KG1 (cell line): ENCODE data around the gene PEX10.

Experiments used
- DNase-seq: peaks from one replicate; lab custom pipeline; 2025; lab: John Stamatoyannopoulos, UW

The PEX10 gene

DNA sequence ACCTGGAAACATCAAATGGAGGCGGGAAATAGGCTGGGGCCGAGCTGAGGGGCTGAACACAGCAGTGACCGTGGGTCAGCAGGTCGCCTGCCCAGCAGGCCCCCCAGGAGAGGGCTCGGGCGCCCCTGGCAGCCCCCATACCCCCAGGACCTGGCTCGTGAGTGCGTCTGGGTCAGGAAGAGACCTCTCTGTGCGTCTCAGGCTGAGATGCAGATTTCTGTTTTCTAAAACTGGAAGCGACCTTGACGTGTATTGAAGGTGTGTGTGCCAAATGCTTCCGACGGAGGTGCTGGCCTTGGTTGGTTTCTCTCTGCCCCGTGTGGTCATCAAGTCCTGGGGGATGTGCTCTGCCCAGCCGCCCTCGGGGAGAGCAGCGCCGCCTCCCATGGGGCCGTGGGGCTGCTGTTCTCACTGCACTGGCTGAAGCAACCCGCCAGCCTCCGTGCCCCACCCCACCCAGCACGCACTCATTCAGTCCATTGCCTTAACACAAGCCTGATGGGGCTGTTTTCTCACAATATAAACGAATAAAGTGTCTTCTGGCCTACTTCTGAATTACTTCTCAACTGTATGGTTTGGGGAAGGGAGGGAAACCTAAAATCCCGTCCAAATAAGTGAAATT lies 7.4 kb downstream of the PEX10 start:
- no peak for DNase-seq

DNA sequence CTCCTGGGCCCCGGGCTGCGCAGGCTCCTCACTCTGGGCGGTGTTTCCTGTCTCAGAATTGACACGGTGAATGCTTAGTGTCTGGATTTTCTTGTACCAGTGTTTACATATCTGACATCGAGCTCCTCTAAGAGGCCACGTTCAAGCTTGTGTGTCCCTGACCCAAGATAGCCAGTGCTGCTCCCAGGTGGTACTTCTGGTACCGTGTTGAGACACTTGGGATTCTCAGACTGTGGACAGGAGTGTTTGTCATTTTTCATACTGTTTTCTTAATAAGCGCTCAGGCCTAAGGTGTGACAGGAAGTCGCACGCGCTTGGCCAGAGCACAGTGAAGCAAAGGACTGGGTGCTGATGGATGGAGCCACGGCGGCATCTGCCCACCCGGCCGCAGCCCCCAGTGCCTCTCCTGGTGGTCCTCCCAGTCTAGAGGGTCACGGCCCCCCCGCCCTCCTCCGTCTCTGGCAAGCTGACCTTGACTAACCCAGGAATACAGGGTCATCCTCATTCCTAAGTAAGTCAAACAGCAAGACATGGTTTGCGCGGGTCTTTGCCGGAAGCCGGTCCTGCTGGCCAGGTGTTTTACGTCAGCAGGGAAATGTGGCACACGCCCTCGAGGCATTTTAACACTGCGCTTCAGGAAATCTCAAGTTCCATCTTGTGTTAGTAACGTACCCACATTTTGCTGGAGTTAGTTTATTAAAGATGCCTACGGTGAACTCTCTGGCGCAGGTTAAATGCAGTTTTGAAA lies 8.0 kb downstream of the PEX10 start:
- no peak for DNase-seq

GRCh38 chr1:2403273-2403672 lies 9.1 kb downstream of the PEX10 start:
- DNase-seq, result no peak

- no peak for DNase-seq
Measured at GRCh38 chr1:2402420-2402819, 9.9 kb downstream of the PEX10 start.

DNA sequence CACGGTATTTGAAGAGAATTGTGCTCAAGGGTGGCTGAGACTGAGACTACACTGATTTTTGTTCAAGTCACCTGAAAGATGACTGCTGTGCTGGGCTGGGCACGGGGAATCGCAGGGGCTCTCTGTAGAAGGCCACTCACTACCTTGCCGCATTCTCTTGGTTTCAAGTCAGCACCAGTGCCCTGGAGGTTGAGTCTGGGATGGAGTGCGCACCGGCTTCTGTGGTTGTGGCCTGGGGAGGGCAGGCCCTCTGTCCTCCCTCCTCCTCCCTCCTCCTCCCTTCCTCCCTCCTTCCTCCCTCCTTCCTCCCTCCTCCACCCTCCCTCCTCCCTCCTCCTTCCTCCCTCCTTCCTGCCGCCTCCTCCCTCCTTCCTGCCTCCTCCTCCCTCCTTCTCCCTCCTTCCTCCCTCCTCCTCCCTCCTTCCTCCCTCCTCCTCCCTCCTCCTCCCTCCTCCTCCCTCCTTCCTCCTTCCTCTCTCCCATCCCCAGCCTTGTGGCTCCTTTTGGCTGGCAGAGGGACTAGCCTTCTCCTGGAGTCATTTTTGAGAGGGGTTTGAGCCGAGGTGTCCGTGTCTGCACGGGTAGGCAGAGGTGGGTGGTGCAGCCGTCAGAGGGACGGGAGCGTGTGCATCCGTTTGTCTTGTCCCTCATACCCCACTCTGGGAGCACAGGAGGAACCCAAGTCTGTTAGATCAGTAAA lies 11.3 kb downstream of the PEX10 start:
- no peak for DNase-seq

DNA sequence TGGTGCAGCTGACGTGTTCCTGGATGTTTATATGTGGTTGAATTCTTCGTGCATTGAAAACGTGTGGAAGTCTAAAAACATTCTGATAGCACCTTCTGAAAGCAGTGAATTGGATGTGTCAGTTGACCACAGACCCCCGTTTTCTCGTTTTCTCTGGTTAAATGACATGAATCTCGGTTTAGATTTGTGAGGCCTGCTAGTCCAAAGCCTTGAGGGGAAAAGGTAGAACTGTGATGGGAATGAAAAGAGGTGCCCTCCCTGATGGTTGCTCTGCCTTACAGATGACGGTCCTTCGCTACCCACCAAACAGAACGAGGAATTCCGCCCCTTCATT lies 11.8 kb downstream of the PEX10 start:
- DNase-seq, result no peak

GRCh38 chr1:2399890-2400575 lies 12.3 kb downstream of the PEX10 start:
- DNase-seq, result no peak

DNA sequence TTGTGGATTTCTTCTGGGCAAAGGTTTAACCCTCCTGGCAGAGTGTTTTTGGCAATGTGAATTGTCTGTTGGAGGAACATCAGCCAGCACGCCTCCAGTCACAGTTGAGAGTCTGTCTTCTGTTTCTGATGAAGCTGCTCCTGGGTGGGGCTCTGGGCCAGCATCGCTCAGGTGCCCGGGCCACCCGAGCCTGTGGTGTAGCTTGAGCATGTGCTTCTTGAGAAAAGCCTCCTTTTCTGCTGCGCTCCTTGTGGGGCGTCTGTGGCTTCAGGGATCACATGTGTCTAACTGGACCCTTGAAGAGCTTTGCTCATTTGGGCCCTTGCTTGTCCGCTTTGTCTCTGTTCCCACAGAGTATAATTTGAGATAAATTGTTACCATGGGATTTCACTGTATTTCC lies 13.5 kb downstream of the PEX10 start:
- no peak for DNase-seq

DNA sequence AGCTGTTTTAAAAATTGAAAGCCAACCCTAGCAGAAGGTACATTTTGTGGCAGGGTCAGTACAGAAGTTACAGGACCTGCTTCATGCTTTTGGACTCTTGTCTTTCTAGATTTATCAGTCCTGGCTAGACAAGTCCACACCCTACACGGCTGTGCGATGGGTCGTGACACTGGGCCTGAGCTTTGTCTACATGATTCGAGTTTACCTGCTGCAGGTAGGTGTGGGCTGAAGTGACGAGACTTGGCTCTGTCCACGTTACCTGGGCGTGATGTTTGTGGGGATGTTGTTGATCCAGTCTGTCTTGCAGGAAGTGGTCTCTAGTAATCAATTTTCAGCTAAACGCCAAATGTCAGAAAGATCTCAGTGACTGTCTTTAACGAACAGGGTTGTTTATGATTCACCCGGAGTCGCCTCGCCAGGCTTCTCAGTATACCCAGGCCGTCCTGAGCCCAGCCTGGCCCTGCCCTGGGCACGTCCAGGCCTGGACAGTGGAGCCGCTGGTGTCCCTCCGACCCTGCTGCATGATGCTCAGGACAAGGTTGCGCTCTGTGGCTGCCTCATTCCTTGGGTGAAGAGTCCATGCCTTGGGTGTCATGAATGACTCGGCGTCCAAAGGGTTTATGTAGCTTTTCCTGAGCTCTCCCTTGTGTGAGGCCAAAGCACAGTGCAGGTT lies 15.2 kb downstream of the PEX10 start:
- DNase-seq, result no peak

DNA sequence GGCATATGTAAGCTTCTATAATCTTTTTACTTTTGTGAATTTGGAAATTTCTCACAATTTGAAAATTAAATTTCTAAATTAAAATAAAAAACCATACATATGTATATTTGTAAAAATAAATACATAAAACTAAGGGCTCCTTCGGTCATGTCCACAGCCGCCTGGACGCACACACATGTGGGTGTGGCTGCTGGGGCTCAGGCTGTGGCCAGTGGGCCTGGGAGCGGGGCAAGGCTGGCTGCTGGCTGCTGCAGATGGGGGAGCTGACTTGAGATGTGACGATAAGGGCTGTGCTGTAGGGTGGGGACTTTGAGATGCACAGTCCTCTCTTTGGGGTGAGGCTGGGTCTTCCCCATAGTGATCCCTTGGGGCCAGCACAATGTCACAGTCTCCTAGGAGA lies 15.9 kb downstream of the PEX10 start:
- DNase-seq, result no peak

DNA sequence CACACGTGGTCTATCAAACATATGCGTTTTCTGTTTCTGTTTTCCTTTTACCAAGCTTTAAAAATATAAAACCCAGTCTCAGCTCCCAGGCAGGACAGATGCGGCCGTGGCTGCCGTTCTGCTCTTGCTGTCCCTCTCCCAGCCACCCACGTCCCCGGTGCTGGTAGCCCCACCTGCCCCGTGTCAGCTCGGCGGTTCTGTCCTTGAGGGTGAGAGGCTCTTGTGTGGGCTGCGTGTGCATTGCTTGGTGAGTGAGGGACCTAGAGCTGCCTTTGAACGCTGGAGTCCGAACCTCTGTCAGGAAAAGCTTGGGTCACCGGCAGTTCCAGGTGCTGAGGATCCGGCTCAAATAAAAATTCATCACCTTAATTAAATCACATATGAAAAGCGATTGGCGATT lies 16.3 kb downstream of the PEX10 start:
- DNase-seq, result no peak

DNA sequence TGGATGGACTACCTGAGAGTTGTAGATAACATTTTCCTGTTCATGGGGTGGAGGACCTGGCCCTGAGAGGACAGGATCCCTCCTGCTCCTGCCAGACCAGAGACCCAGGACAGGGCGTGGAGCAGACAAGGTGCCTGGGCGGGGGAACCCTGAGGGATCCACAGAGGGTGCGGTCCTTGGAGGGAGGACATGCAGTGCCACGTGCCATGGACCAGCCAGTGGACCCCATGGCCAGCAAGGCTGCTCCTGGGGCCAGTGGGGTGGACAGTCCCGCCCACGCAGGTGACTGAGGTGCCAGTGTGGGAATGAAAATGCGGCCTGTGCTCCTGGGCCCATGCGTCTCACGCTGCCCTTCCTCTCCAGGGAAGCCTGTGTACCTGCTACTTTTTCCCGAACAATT lies 17.1 kb downstream of the PEX10 start:
- no peak for DNase-seq

DNA sequence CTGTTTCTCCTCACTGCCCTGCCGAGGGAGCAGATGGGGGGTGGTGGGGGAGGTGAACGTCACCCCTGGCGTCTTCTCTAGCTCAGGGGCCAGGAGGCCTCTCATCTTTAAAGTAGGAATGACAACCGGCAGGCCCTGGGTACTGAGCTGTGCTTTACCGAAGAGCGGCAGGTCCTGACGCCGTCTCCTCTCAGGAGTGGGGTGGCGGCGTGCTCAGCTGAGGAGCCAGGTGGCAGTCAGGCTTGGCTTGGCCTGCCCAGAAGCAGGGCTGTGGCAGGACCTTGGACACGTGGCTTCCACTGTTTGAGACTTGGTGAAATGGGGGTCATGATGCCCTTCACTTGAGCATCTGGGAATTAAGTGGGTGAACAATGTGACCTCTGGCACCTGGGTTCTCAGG lies 17.6 kb downstream of the PEX10 start:
- no peak for DNase-seq

GRCh38 chr1:2394220-2394619 lies 18.1 kb downstream of the PEX10 start:
- no peak for DNase-seq

- no peak for DNase-seq
Measured at GRCh38 chr1:2393471-2393877, 18.9 kb downstream of the PEX10 start.

GRCh38 chr1:2392686-2393085 lies 19.7 kb downstream of the PEX10 start:
- no peak for DNase-seq

DNA sequence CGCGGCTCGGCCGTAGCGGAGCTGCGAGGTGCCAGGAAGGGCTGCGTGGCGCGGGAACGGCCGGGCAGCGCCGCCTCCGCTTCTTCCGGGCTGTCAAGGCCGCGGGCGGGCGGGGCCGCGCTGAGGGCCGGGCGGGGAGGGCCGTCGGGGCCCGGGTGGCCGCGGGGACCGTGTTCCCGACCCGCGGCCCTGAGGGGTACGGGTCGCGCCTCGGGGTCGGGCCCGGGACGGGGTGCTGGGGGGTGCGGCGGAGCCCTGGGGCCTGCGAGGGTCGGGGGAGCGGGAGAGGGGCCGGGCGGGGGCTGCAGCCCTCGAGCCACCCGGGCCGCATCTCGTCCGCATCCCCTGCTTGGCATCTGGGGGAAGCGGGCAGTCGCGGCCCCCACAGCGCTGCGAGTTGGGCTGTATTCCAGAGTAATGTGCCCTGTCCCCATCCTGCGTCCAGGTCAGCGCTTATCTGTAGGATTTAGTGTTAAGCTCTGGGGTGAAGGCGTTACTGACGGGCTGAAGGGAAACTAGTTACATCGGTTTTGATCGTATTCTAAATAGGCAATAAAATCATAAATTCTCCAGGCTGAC lies 20.3 kb downstream of the PEX10 start:
- DNase-seq, result no peak

DNA sequence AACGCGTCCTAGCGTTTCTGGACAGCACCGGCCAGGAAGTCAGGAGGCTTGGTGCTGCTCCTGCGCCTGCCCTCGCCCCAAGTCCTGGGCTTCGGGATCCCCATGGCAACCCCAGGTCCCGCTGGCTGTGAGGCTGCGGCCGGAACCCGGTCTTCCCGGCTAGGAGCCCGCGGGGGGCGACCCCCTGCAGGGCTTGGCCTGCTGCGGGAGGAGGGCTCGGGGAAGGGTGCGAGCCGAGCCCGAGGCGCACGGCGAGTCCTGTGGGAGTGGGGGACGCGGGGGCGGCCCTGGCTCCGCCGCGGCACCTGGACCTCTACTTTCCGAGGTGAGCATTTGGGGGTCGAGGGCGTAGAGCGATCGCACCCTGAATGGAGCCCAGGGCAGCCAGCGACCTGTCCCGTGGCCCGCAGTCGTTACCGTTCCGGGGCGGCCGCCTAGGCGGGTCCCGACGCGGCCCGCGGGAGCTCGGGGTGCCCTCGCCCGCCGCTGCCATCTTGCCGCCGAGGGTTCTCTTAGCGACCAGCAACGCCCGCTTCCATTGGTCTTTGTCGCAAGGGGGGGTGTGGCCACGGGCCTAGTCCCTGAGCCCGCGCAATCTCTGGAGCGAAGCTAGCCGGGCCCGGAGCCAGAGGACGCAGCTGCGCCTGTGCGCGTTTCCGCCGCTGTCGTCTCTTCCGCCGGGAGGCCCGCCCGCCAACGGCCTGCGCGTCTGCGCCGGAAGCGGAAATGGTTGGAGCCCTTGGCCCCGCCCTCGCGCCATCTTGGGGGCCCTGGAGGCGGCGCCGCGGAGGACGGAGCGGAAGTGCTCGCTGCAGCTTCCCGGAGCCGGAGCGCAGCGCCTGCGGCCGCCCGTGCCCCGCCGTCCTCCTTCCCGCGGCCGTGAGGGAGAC lies 21.1 kb downstream of the PEX10 start, which contains the start of the genes MORN1 and RER1:
Gene MORN1, minus strand, starts transcription at position 514 of the 890 bp plus-strand sequence. Its CDS starts 21 bp downstream, at position 493.
Gene RER1, plus strand, starts transcription at position 801 of the 890 bp plus-strand sequence. CDS start 3,950 bp downstream, outside the sequence.
- DNase-seq, result peak; percentile 96

- DNase-seq, result no peak
Measured at GRCh38 chr1:2389644-2390043, 22.7 kb downstream of the PEX10 start.
